HCT116 (cell line): ENCODE data around the gene NSUN3. TPM values are rescaled to one million over a fixed set of nuclear protein-coding genes. Genes with fewer than 3 reads are reported as not detected.

Experiments used
- ATAC-seq: fragments of 200-7000 bp; cut with Tn5 transposase; 2 replicates; pipeline ENCODE4 v1.9.1; 2020; ENCODE audit warnings: mild to moderate bottlenecking, moderate library complexity
- BruUV-seq: library from RNA; stranded (reverse); fragments of 400-500 nt; replicated peaks from 2 replicates; lab custom pipeline; 2021; lab: Mats Ljungman, UMichigan
- CTCF ChIA-PET: fragments of 300-600 bp; sonication (Branson Sonifier 250); formaldehyde crosslinking; loops from one replicate; lab custom pipeline; 2021; ENCODE audit warnings: antibody characterized with exemption; lab: Charles Lee
- POLR2A ChIA-PET: fragments of 300-600, 350-600 bp; sonication (Branson Sonifier 250); formaldehyde crosslinking; loops from one replicate; lab custom pipeline; 2021; ENCODE audit warnings: antibody characterized with exemption; lab: Charles Lee
- RAD21 ChIA-PET, 2 experiments: fragments of 300-600 bp; sonication (Branson Sonifier 250); formaldehyde crosslinking; loops; one replicate each; lab custom pipeline; 2023; ENCODE audit warnings: low total read pairs in 2 of 2; ENCODE audit not compliant: uncharacterized antibody in 2 of 2, unreplicated experiment in 2 of 2, low non-redundant PET in 1 of 2; lab: Charles Lee
- DNase-seq: peaks from one replicate; pipeline ENCODE4 v3.0.0-alpha.2; 2010; ENCODE audit warnings: low read depth, low spot score
- H2AFZ ChIP-seq: fragments of 200-600 bp; shearing (Covaris generic), sonication (generic); 2 replicates; pipeline ENCODE4 v1.6.1; 2017; ENCODE audit warnings: low read depth, mixed run types, mixed read lengths, antibody characterized with exemption, low read length; ENCODE audit not compliant: poor library complexity, severe bottlenecking
- H3K27ac ChIP-seq: 2 replicates; pipeline ENCODE4 v1.5.1; 2012; ENCODE audit warnings: low read depth, low read length
- H3K27me3 ChIP-seq: fragments of 200-600 bp; sonication (generic); 2 replicates; pipeline ENCODE4 v1.6.1; 2016; ENCODE audit warnings: mixed run types, low read length, mixed read lengths; ENCODE audit not compliant: insufficient read depth
- H3K36me3 ChIP-seq, 2 experiments: fragments of 200-500 bp in 1 of 2; fragments of 200-600 bp in 1 of 2; sonication (Bioruptor generic) in 1 of 2; sonication (generic) in 1 of 2; 2 replicates each; pipeline versions ENCODE4 v1.5.1 to v1.6.1; 2014 to 2016; ENCODE audit warnings: low read length in 2 of 2, inconsistent platforms in 1 of 2, mixed read lengths in 1 of 2, mixed run types in 1 of 2; ENCODE audit not compliant: insufficient read depth in 2 of 2, control insufficient read depth in 1 of 2
- H3K4me1 ChIP-seq, 2 experiments: fragments of 200-600 bp in 1 of 2; sonication (generic) in 1 of 2; 2 replicates each; pipeline versions ENCODE4 v1.5.1 to v1.6.1; 2012 to 2017; ENCODE audit warnings: low read length in 2 of 2, inconsistent platforms in 1 of 2, mild to moderate bottlenecking in 1 of 2, mixed read lengths in 1 of 2, mixed run types in 1 of 2, moderate library complexity in 1 of 2; ENCODE audit not compliant: insufficient read depth in 2 of 2, control insufficient read depth in 1 of 2
- H3K4me2 ChIP-seq: fragments of 200-600 bp; sonication (generic); 2 replicates; pipeline ENCODE4 v1.6.1; 2017; ENCODE audit warnings: mixed run types, low read length, mixed read lengths
- H3K4me3 ChIP-seq, 2 experiments: fragments of 200-600 bp in 1 of 2; sonication (generic) in 1 of 2; replicated peaks in 1 of 2; 2 replicates each; pipeline ENCODE4 v1.5.1; 2011 to 2016; ENCODE audit warnings: low read length in 2 of 2, control low read depth in 1 of 2, low read depth in 1 of 2, mild to moderate bottlenecking in 1 of 2, mixed read lengths in 1 of 2, mixed run types in 1 of 2
- H3K79me2 ChIP-seq: fragments of 200-600 bp; sonication (generic); 2 replicates; pipeline ENCODE4 v1.6.1; 2017; ENCODE audit warnings: mild to moderate bottlenecking, mixed run types, low read length, moderate library complexity, mixed read lengths; ENCODE audit not compliant: insufficient read depth
- H3K9ac ChIP-seq: fragments of 200-600 bp; sonication (generic); 2 replicates; pipeline ENCODE4 v1.6.1; 2016; ENCODE audit warnings: low read length, mixed read lengths
- H3K9me2 ChIP-seq: fragments of 200-600 bp; sonication (generic), shearing (Covaris generic); 2 replicates; pipeline ENCODE4 v1.6.1; 2017; ENCODE audit warnings: mixed run types, mild to moderate bottlenecking, moderate library complexity; ENCODE audit not compliant: insufficient read depth
- H3K9me3 ChIP-seq, 2 experiments: fragments of 200-500 bp in 1 of 2; fragments of 200-600 bp in 1 of 2; sonication (Bioruptor generic) in 1 of 2; sonication (generic) in 1 of 2; 2 replicates each; pipeline ENCODE4 v1.6.1; 2014 to 2017; ENCODE audit warnings: low read length in 2 of 2, mixed read lengths in 2 of 2, inconsistent platforms in 1 of 2, low read depth in 1 of 2, mild to moderate bottlenecking in 1 of 2, mixed run types in 1 of 2, moderate library complexity in 1 of 2; ENCODE audit not compliant: control insufficient read depth in 1 of 2, insufficient read depth in 1 of 2
- H4K20me1 ChIP-seq: fragments of 200-600 bp; sonication (generic), shearing (Covaris generic); 2 replicates; pipeline ENCODE4 v1.6.1; 2017; ENCODE audit warnings: mixed run types, mild to moderate bottlenecking, moderate library complexity; ENCODE audit not compliant: insufficient read depth
- CBX3 ChIP-seq: IDR thresholded peaks from 2 replicates; pipeline ENCODE4 v1.6.1; 2012; ENCODE audit warnings: low read depth
- CEBPB ChIP-seq: IDR thresholded peaks from 2 replicates; pipeline ENCODE4 v1.6.1; 2012; ENCODE audit warnings: low read depth
- EGR1 ChIP-seq: IDR thresholded peaks from 2 replicates; pipeline ENCODE4 v1.6.1; 2012; ENCODE audit warnings: low read depth
- EZH2 ChIP-seq: fragments of 200-600 bp; sonication (generic); IDR thresholded peaks from 2 replicates; pipeline ENCODE4 v1.6.1; 2017; ENCODE audit warnings: antibody characterized with exemption, mixed run types
- EZH2phosphoT487 ChIP-seq: fragments of 200-600 bp; IDR thresholded peaks from 2 replicates; pipeline ENCODE4 v1.6.1; 2018; ENCODE audit warnings: antibody characterized with exemption, borderline replicate concordance
- FOSL1 ChIP-seq: IDR thresholded peaks from 2 replicates; pipeline ENCODE4 v1.6.1; 2012; ENCODE audit warnings: low read depth
- JUND ChIP-seq: IDR thresholded peaks from 2 replicates; pipeline ENCODE4 v1.6.1; 2012
- POLR2A ChIP-seq: IDR thresholded peaks from 2 replicates; pipeline ENCODE4 v1.7.0; 2011; ENCODE audit warnings: borderline replicate concordance; ENCODE audit not compliant: insufficient read depth, insufficient read length; ENCODE audit errors: extremely low read depth
- POLR2AphosphoS5 ChIP-seq: IDR thresholded peaks from 2 replicates; pipeline ENCODE4 v1.6.1; 2011; ENCODE audit warnings: mild to moderate bottlenecking, low read depth, low read length, moderate library complexity
- RAD21 ChIP-seq: IDR thresholded peaks from 2 replicates; pipeline ENCODE4 v1.6.1; 2012; ENCODE audit warnings: low read depth, mild to moderate bottlenecking
- SIN3A ChIP-seq: IDR thresholded peaks from 2 replicates; pipeline ENCODE4 v1.6.1; 2012; ENCODE audit warnings: low read depth
- YY1 ChIP-seq: IDR thresholded peaks from 2 replicates; pipeline ENCODE4 v1.6.1; 2011; ENCODE audit warnings: low read length, low read depth, moderate library complexity, mild to moderate bottlenecking; ENCODE audit not compliant: insufficient replicate concordance; ENCODE audit errors: extremely low read depth
- ZFX ChIP-seq: fragments of 450-650 bp; IDR thresholded peaks from 2 replicates; pipeline ENCODE4 v1.6.1; 2017
- intact Hi-C: fragments of 100-400 bp; cut with micrococcal nuclease; formaldehyde crosslinking; loops from 2 replicates; pipeline ENCODE4 v1.10.0; 2022
- total RNA-seq: library from RNA; stranded (reverse); gene quantifications from one replicate; pipeline ENCODE4 v1.2.1, GENCODE V29; 2021; ENCODE audit not compliant: unreplicated experiment
- TF ChIP-seq, protein P1 (sequence below): IDR thresholded peaks from 2 replicates; pipeline ENCODE4 v1.6.1; 2012; ENCODE audit warnings: low read depth
- TF ChIP-seq, protein P2 (sequence below): IDR thresholded peaks from 2 replicates; pipeline ENCODE4 v1.6.1; 2011; ENCODE audit warnings: mild to moderate bottlenecking, low read length, moderate library complexity; ENCODE audit not compliant: insufficient replicate concordance; ENCODE audit errors: extremely low read depth
- TF ChIP-seq, protein P3 (sequence below), 3 experiments: fragments of 200-600 bp in 1 of 3; sonication (generic) in 1 of 3; IDR thresholded peaks in 2 of 3; conservative IDR thresholded peaks in 1 of 3; 2 replicates each; pipeline ENCODE4 v1.5.1; 2012 to 2017; ENCODE audit warnings: low read depth in 2 of 3, low read length in 2 of 3, antibody characterized with exemption in 1 of 3, borderline replicate concordance in 1 of 3, control low read depth in 1 of 3, mild to moderate bottlenecking in 1 of 3, mixed read lengths in 1 of 3, mixed run types in 1 of 3, moderate library complexity in 1 of 3; ENCODE audit not compliant: insufficient read depth in 1 of 3
- TF ChIP-seq, protein P4 (sequence below): IDR thresholded peaks from 2 replicates; pipeline ENCODE4 v1.6.1; 2012

The NSUN3 gene
- total RNA-seq, 1 experiment from 2014 or later = 6.6 TPM

DNA sequence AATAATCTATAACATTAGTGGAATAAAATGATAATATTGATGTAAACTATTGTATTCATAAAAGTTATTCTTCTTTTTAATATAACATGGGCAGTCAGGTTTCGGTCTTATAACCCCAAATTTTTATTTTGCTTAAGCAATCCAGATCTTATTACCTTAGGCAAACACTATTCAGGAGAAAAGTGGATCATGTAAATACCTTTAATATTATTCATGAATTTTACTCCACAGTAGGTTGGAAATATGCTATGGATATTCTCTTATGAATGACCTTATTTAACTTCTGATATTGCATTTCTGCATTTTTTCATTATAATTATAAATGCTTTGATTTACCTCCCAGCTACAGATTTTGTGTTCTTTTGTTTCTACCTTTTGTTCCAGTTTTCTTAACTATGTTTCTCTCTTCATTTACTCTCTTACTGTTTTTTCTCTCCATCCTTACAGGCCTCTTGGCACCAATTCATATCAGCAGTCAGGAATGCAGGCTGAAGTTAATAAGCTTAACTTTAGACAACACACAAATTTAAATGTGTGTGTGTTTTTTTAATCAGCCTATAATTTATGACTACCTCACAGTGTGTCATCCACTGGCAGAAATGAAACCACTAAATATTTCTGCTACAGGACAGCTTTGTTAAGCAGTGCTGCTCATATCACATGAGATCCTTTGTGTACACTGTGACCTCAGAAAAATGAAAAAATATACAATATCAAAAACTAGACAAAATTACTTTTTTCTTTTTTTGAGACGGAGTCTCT is 111.0 kb downstream of the NSUN3 start:
- H3K4me3 ChIP-seq = no peak overlapping the region
- no peaks in the 10 kb centered on the region for H3K9me2 ChIP-seq
- H3K79me2 ChIP-seq = no peaks in the 10 kb centered on the region
- H3K27ac ChIP-seq = no peak overlapping the region
- no peak for ATAC-seq
- H3K4me1 ChIP-seq = peaks cover 0 to 5% of the 10 kb centered on the region in 2 experiments; a peak in 1 of 4 replicates
- H3K36me3 ChIP-seq = no peaks in the 10 kb centered on the region
- 0 out of 2 replicates have a peak, but pooled peaks cover 8% of the 10 kb centered on the region for H3K27me3 ChIP-seq
- CTCF ChIA-PET = no interaction called here
- no peaks in the 10 kb centered on the region for H3K9me3 ChIP-seq
- H3K9ac ChIP-seq = no peak overlapping the region
- intact Hi-C loops = no loop called here
- no peak overlapping the region for H2AFZ ChIP-seq
- BruUV-seq = no TSS peak
- no peak for DNase-seq
- H3K4me2 ChIP-seq = no peak overlapping the region
- POLR2A ChIA-PET = no interaction called here
- H4K20me1 ChIP-seq = no peaks in the 10 kb centered on the region
- RAD21 ChIA-PET = no interaction called here
- TF ChIP-seq, protein P1, sequence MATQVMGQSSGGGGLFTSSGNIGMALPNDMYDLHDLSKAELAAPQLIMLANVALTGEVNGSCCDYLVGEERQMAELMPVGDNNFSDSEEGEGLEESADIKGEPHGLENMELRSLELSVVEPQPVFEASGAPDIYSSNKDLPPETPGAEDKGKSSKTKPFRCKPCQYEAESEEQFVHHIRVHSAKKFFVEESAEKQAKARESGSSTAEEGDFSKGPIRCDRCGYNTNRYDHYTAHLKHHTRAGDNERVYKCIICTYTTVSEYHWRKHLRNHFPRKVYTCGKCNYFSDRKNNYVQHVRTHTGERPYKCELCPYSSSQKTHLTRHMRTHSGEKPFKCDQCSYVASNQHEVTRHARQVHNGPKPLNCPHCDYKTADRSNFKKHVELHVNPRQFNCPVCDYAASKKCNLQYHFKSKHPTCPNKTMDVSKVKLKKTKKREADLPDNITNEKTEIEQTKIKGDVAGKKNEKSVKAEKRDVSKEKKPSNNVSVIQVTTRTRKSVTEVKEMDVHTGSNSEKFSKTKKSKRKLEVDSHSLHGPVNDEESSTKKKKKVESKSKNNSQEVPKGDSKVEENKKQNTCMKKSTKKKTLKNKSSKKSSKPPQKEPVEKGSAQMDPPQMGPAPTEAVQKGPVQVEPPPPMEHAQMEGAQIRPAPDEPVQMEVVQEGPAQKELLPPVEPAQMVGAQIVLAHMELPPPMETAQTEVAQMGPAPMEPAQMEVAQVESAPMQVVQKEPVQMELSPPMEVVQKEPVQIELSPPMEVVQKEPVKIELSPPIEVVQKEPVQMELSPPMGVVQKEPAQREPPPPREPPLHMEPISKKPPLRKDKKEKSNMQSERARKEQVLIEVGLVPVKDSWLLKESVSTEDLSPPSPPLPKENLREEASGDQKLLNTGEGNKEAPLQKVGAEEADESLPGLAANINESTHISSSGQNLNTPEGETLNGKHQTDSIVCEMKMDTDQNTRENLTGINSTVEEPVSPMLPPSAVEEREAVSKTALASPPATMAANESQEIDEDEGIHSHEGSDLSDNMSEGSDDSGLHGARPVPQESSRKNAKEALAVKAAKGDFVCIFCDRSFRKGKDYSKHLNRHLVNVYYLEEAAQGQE = no peak
- TF ChIP-seq CBX3 (no peak), YY1 (no peak), CEBPB (no peak), POLR2A (no peak), EZH2phosphoT487 (no peak), ZFX (no peak), SIN3A (no peak), RAD21 (no peak), JUND (no peak), FOSL1 (no peak), POLR2AphosphoS5 (no peak), EGR1 (no peak), EZH2 (no peak)
- TF ChIP-seq, protein P2, sequence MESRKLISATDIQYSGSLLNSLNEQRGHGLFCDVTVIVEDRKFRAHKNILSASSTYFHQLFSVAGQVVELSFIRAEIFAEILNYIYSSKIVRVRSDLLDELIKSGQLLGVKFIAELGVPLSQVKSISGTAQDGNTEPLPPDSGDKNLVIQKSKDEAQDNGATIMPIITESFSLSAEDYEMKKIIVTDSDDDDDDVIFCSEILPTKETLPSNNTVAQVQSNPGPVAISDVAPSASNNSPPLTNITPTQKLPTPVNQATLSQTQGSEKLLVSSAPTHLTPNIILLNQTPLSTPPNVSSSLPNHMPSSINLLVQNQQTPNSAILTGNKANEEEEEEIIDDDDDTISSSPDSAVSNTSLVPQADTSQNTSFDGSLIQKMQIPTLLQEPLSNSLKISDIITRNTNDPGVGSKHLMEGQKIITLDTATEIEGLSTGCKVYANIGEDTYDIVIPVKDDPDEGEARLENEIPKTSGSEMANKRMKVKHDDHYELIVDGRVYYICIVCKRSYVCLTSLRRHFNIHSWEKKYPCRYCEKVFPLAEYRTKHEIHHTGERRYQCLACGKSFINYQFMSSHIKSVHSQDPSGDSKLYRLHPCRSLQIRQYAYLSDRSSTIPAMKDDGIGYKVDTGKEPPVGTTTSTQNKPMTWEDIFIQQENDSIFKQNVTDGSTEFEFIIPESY = no peak
- TF ChIP-seq, protein P3, sequence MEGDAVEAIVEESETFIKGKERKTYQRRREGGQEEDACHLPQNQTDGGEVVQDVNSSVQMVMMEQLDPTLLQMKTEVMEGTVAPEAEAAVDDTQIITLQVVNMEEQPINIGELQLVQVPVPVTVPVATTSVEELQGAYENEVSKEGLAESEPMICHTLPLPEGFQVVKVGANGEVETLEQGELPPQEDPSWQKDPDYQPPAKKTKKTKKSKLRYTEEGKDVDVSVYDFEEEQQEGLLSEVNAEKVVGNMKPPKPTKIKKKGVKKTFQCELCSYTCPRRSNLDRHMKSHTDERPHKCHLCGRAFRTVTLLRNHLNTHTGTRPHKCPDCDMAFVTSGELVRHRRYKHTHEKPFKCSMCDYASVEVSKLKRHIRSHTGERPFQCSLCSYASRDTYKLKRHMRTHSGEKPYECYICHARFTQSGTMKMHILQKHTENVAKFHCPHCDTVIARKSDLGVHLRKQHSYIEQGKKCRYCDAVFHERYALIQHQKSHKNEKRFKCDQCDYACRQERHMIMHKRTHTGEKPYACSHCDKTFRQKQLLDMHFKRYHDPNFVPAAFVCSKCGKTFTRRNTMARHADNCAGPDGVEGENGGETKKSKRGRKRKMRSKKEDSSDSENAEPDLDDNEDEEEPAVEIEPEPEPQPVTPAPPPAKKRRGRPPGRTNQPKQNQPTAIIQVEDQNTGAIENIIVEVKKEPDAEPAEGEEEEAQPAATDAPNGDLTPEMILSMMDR (IDR thresholded peaks at IDR 0.05 in 2 of 3, conservative IDR thresholded peaks at IDR 0.05 in 1 of 3; ENCODE audit: borderline replicate concordance in 1 of 3, insufficient read depth in 1 of 3, low read depth in 2 of 3, low read length in 2 of 3) = no peak
- TF ChIP-seq, protein P4, sequence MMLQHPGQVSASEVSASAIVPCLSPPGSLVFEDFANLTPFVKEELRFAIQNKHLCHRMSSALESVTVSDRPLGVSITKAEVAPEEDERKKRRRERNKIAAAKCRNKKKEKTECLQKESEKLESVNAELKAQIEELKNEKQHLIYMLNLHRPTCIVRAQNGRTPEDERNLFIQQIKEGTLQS = no peak
